Endodermal cell (in vitro differentiated cells): Measurements from ENCODE around the gene NCOR1. TPM values are rescaled to one million over a fixed set of nuclear protein-coding genes. Genes with fewer than 3 reads are reported as not detected.

Experiments used
- DNase-seq: peaks from one replicate; pipeline ENCODE4 v3.0.0-alpha.2; 2017
- H3K27ac ChIP-seq: 2 replicates; pipeline ENCODE4 v1.5.1; 2013; ENCODE audit warnings: mild to moderate bottlenecking, low read depth, low read length, moderate library complexity
- H3K27me3 ChIP-seq: 2 replicates; pipeline ENCODE4 v1.6.1; 2013; ENCODE audit warnings: mild to moderate bottlenecking, low read length, moderate library complexity; ENCODE audit not compliant: insufficient read depth, control insufficient read depth, poor library complexity, severe bottlenecking
- H3K36me3 ChIP-seq: 2 replicates; pipeline ENCODE4 v1.7.0; 2013; ENCODE audit warnings: mild to moderate bottlenecking, low read length, moderate library complexity; ENCODE audit not compliant: control insufficient read depth, insufficient read depth
- H3K4me1 ChIP-seq: one replicate; pipeline ENCODE4 v1.7.0; 2013; ENCODE audit warnings: low read length; ENCODE audit not compliant: control insufficient read depth, insufficient read depth
- H3K4me3 ChIP-seq: 2 replicates; pipeline ENCODE4 v1.5.1; 2013; ENCODE audit warnings: mild to moderate bottlenecking, low read length, moderate library complexity
- H3K9ac ChIP-seq: 2 replicates; pipeline ENCODE4 v1.6.1; 2013; ENCODE audit warnings: mild to moderate bottlenecking, low read length, moderate library complexity; ENCODE audit not compliant: poor library complexity, severe bottlenecking; ENCODE audit errors: extremely low read depth
- H3K9me3 ChIP-seq: 2 replicates; pipeline ENCODE4 v1.6.1; 2013; ENCODE audit warnings: mild to moderate bottlenecking, low read length, moderate library complexity; ENCODE audit not compliant: control insufficient read depth
- H3K27ac Mint-ChIP-seq: 2 replicates; pipeline ENCODE4 v1.8.0; 2020; ENCODE audit warnings: mixed read lengths
- H3K27me3 Mint-ChIP-seq: 2 replicates; pipeline ENCODE4 v1.8.0; 2021; ENCODE audit warnings: mild to moderate bottlenecking, mixed read lengths; ENCODE audit not compliant: insufficient read depth
- H3K36me3 Mint-ChIP-seq: 2 replicates; pipeline ENCODE4 v1.8.0; 2020; ENCODE audit warnings: low read depth, mixed read lengths
- H3K4me1 Mint-ChIP-seq: 2 replicates; pipeline ENCODE4 v1.8.0; 2020; ENCODE audit warnings: mixed read lengths
- H3K4me3 Mint-ChIP-seq: 2 replicates; pipeline ENCODE4 v1.8.0; 2020; ENCODE audit warnings: mild to moderate bottlenecking, moderate library complexity, mixed read lengths
- H3K9me3 Mint-ChIP-seq: 2 replicates; pipeline ENCODE4 v1.8.0; 2020; ENCODE audit warnings: mild to moderate bottlenecking, mixed read lengths
- CTCF ChIP-seq: fragments of 200-600 bp; sonication (generic); conservative IDR thresholded peaks from 2 replicates; pipeline ENCODE4 v1.5.0; 2021; ENCODE audit warnings: antibody characterized with exemption, mild to moderate bottlenecking
- WGBS, 2 experiments: methylation state at CpG; one replicate each; pipeline versions ENCODE4 v1.1.5 to v1.1.7; 2013; ENCODE audit warnings: missing lambda C conversion rate in 2 of 2, mixed read lengths in 1 of 2; ENCODE audit not compliant: insufficient coverage in 1 of 2, insufficient read length in 1 of 2; 5-methylcytosine and 5-hydroxymethylcytosine counted together
- total RNA-seq, 2 donors: library from RNA; stranded (reverse); fragmentation: NEBNext Ultra II Directional in 1 of 2; extraction: Animal tissue kit (Norgen Biotek cat#: 25700) in 1 of 2; gene quantifications; 2 replicates in 1 of 2; 3 replicates in 1 of 2; pipeline ENCODE4 v1.2.1, GENCODE V29; 2021

Gene NCOR1
- total RNA-seq, 2 donors from 2014 or later: 112 to 141 TPM

- Mint-ChIP-seq H3K36me3 (peaks cover 16% of the 10 kb centered on the region), H3K9me3 (no peaks in the 10 kb centered on the region), H3K4me1 (peaks cover 12% of the 10 kb centered on the region), H3K27me3 (no peaks in the 10 kb centered on the region), H3K27ac (peak overlapping the region; percentile 74), H3K4me3 (no peak overlapping the region)
- peaks cover 9% of the 10 kb centered on the region for H3K4me1 ChIP-seq
- no peaks in the 10 kb centered on the region for H3K27me3 ChIP-seq
- H3K9me3 ChIP-seq: peaks cover 5% of the 10 kb centered on the region
- peaks cover 3% of the 10 kb centered on the region for H3K36me3 ChIP-seq
- peak overlapping the region; percentile 84 for H3K27ac ChIP-seq
- H3K4me3 ChIP-seq: peak overlapping the region; percentile 51
- DNase-seq: no peak
- no peak for TF ChIP-seq CTCF
- 93 to 95% methylated on average over 4 to 8 of the region's 9 CpGs for WGBS, 2 experiments
- peak overlapping the region; percentile 3 for H3K9ac ChIP-seq
Measured at GRCh38 chr17:16254773-16255400, 39.6 kb upstream of the NCOR1 start.

- H3K27ac ChIP-seq: no peak overlapping the region
- H3K9ac ChIP-seq: no peak overlapping the region
- Mint-ChIP-seq H3K27me3 (no peaks in the 10 kb centered on the region), H3K4me1 (peaks cover 12% of the 10 kb centered on the region), H3K36me3 (peaks cover 28% of the 10 kb centered on the region), H3K9me3 (no peaks in the 10 kb centered on the region), H3K4me3 (no peak overlapping the region), H3K27ac (no peak overlapping the region)
- H3K36me3 ChIP-seq: peaks cover 7% of the 10 kb centered on the region
- DNase-seq: no peak
- no peaks in the 10 kb centered on the region for H3K27me3 ChIP-seq
- no peak overlapping the region for H3K4me3 ChIP-seq
- no peak for TF ChIP-seq CTCF
- WGBS, 2 experiments: 86% methylated on average over 1 of the region's 1 CpG; no CpG with 5 or more reads in 1 of the 2 experiments
- peaks cover 5% of the 10 kb centered on the region for H3K9me3 ChIP-seq
- H3K4me1 ChIP-seq: peaks cover 9% of the 10 kb centered on the region
Measured at GRCh38 chr17:16251556-16251955, 36.2 kb upstream of the NCOR1 start.

- no peaks in the 10 kb centered on the region for H3K9me3 Mint-ChIP-seq
- DNase-seq: no peak
- H3K4me3 ChIP-seq: no peak overlapping the region
- H3K9me3 ChIP-seq: peaks cover 5% of the 10 kb centered on the region
- H3K9ac ChIP-seq: no peak overlapping the region
- peaks cover 28% of the 10 kb centered on the region for H3K36me3 Mint-ChIP-seq
- peaks cover 9% of the 10 kb centered on the region for H3K4me1 ChIP-seq
- peaks cover 12% of the 10 kb centered on the region for H3K4me1 Mint-ChIP-seq
- H3K27ac ChIP-seq: no peak overlapping the region
- peaks cover 7% of the 10 kb centered on the region for H3K36me3 ChIP-seq
- H3K4me3 Mint-ChIP-seq: no peak overlapping the region
- no peak overlapping the region for H3K27ac Mint-ChIP-seq
- TF ChIP-seq CTCF: no peak
- WGBS, 2 experiments: 93 to 98% methylated on average over 5 to 6 of the region's 6 CpGs
- no peaks in the 10 kb centered on the region for H3K27me3 Mint-ChIP-seq
- H3K27me3 ChIP-seq: no peaks in the 10 kb centered on the region
Measured at GRCh38 chr17:16251043-16251442, 35.7 kb upstream of the NCOR1 start.
